PC-9 (cell line): ENCODE results near the gene DPYSL5. TPM values are rescaled to one million over a fixed set of nuclear protein-coding genes. Genes with fewer than 3 reads are reported as not detected.

Experiments
- BruUV-seq: library from RNA; stranded (reverse); fragments of 400-500 nt; replicated peaks from 2 replicates; lab custom pipeline; 2021; lab: Mats Ljungman, UMichigan
- CTCF ChIA-PET: fragments of 300-600 bp; sonication (Branson Sonifier 250); formaldehyde crosslinking; loops from one replicate; lab custom pipeline; 2022; ENCODE audit warnings: antibody characterized with exemption; lab: Charles Lee
- POLR2A ChIA-PET: fragments of 300-600 bp; sonication (Branson Sonifier 250); formaldehyde crosslinking; loops from one replicate; lab custom pipeline; 2022; ENCODE audit warnings: antibody characterized with exemption; ENCODE audit not compliant: unreplicated experiment; lab: Charles Lee
- DNase-seq, 2 experiments: peaks; one replicate each; pipeline versions ENCODE4 v3.0.0 to v3.0.0-alpha.2; 2015 to 2022; ENCODE audit warnings: mixed read lengths in 1 of 2
- H2AFZ ChIP-seq: fragments of 200-600 bp; sonication (generic); 2 replicates; pipeline ENCODE4 v1.8.1; 2017; ENCODE audit warnings: antibody characterized with exemption
- H3F3A ChIP-seq: fragments of 200-600 bp; sonication (generic); 2 replicates; pipeline ENCODE4 v1.8.1; 2017; ENCODE audit warnings: antibody characterized with exemption, mild to moderate bottlenecking, low read depth; ENCODE audit not compliant: insufficient read depth
- H3K27ac ChIP-seq: fragments of 200-600 bp; sonication (generic); 2 replicates; pipeline ENCODE4 v1.6.1; 2016; ENCODE audit warnings: mixed run types
- H3K27me3 ChIP-seq: fragments of 200-600 bp; sonication (generic); 2 replicates; pipeline ENCODE4 v1.6.1; 2016; ENCODE audit warnings: low read depth, mixed run types; ENCODE audit not compliant: insufficient read depth
- H3K36me3 ChIP-seq: fragments of 200-600 bp; sonication (generic); 2 replicates; pipeline ENCODE4 v1.6.1; 2016; ENCODE audit warnings: low read depth, mixed run types
- H3K4me1 ChIP-seq: fragments of 200-600 bp; sonication (generic); replicated peaks from 2 replicates; pipeline ENCODE4 v1.6.1; 2016; ENCODE audit warnings: mixed run types; ENCODE audit not compliant: insufficient read depth
- H3K4me2 ChIP-seq: fragments of 200-600 bp; sonication (generic); 2 replicates; pipeline ENCODE4 v1.6.1; 2017; ENCODE audit warnings: mixed run types
- H3K4me3 ChIP-seq: fragments of 200-600 bp; sonication (generic); 2 replicates; pipeline ENCODE4 v1.6.1; 2016; ENCODE audit warnings: mixed run types
- H3K79me2 ChIP-seq: fragments of 200-600 bp; sonication (generic); 2 replicates; pipeline ENCODE4 v1.6.1; 2017; ENCODE audit warnings: low read depth, mixed run types
- H3K9me2 ChIP-seq: fragments of 200-600 bp; sonication (generic); 2 replicates; pipeline ENCODE4 v1.8.1; 2017; ENCODE audit warnings: mild to moderate bottlenecking; ENCODE audit not compliant: insufficient read depth
- H3K9me3 ChIP-seq: fragments of 200-600 bp; sonication (generic); 2 replicates; pipeline ENCODE4 v1.8.1; 2016; ENCODE audit warnings: low read depth; ENCODE audit not compliant: insufficient read depth
- H4K20me1 ChIP-seq: fragments of 200-600 bp; sonication (generic); 2 replicates; pipeline ENCODE4 v1.8.1; 2017; ENCODE audit not compliant: insufficient read depth
- CTCF ChIP-seq: fragments of 200-600 bp; sonication (generic); conservative IDR thresholded peaks from 2 replicates; pipeline ENCODE4 v1.6.1; 2017; ENCODE audit warnings: mixed run types, antibody characterized with exemption, mild to moderate bottlenecking, moderate library complexity
- EZH2 ChIP-seq: fragments of 200-600 bp; sonication (generic); IDR thresholded peaks from 2 replicates; pipeline ENCODE4 v1.8.0; 2017; ENCODE audit warnings: antibody characterized with exemption, low read depth
- intact Hi-C: fragments of 100-400 bp; cut with micrococcal nuclease; formaldehyde crosslinking; loops from one replicate; pipeline ENCODE4 v1.10.0; 2022; ENCODE audit not compliant: unreplicated experiment
- total RNA-seq: library from RNA; stranded (reverse); gene quantifications from 2 replicates; pipeline ENCODE4 v1.2.3, GENCODE V29; 2021

Gene DPYSL5
- total RNA-seq, 1 experiment from 2014 or later, result not detected

GRCh38 chr2:26997394-26997793, 149.5 kb downstream of the DPYSL5 start:
- Histone ChIP-seq H3K27me3 (no peaks in the 10 kb centered on the region), H3F3A (no peaks in the 10 kb centered on the region; the same call in 1 of the 2 replicates), H3K79me2 (no peaks in the 10 kb centered on the region), H3K4me1 (no peaks in the 10 kb centered on the region), H3K4me3 (no peak overlapping the region), H2AFZ (no peak overlapping the region), H4K20me1 (no peaks in the 10 kb centered on the region), H3K4me2 (no peak overlapping the region), H3K27ac (no peak overlapping the region), H3K9me3 (no peaks in the 10 kb centered on the region), H3K9me2 (no peaks in the 10 kb centered on the region), H3K36me3 (no peaks in the 10 kb centered on the region)
- BruUV-seq, result no TSS peak
- no peak for DNase-seq
- intact Hi-C loops, result no loop called here
- TF ChIP-seq CTCF (no peak), EZH2 (no peak)
- CTCF ChIA-PET, result no interaction called here
- POLR2A ChIA-PET, result no interaction called here

- H4K20me1 ChIP-seq, result no peaks in the 10 kb centered on the region
- no peak for TF ChIP-seq EZH2
- TF ChIP-seq CTCF, result no peak
- H3K79me2 ChIP-seq, result no peaks in the 10 kb centered on the region
- intact Hi-C loops, result no loop called here
- no peak overlapping the region for H3K27ac ChIP-seq
- no peaks in the 10 kb centered on the region for H3K9me2 ChIP-seq
- H2AFZ ChIP-seq, result no peak overlapping the region
- BruUV-seq, result no TSS peak
- H3K27me3 ChIP-seq, result no peaks in the 10 kb centered on the region
- no peaks in the 10 kb centered on the region; the same call in 1 of the 2 replicates for H3F3A ChIP-seq
- H3K4me1 ChIP-seq, result no peaks in the 10 kb centered on the region
- H3K4me3 ChIP-seq, result no peak overlapping the region
- no peak overlapping the region for H3K4me2 ChIP-seq
- POLR2A ChIA-PET, result no interaction called here
- no peaks in the 10 kb centered on the region for H3K9me3 ChIP-seq
- DNase-seq, result no peak
- no peaks in the 10 kb centered on the region for H3K36me3 ChIP-seq
- CTCF ChIA-PET, result no interaction called here
Measured at GRCh38 chr2:26998323-26998722, 150.4 kb downstream of the DPYSL5 start.

Other genes starting within 250 kb of the DPYSL5 start
- gene CIB4, start 206.8 kb upstream of the DPYSL5 start, total RNA-seq, result not detected in 2 replicates
- gene KCNK3, start 155.4 kb upstream of the DPYSL5 start, total RNA-seq, result 0.08 TPM in 1 of 2 replicates, not detected in the other
- gene SLC35F6, start 83.8 kb upstream of the DPYSL5 start, total RNA-seq, result 28.0 and 39.1 TPM in 2 replicates
- 43.6 and 48.8 TPM in 2 replicates for gene CENPA, start 62.1 kb upstream of the DPYSL5 start, total RNA-seq
- 17.1 and 25.2 TPM in 2 replicates for gene MAPRE3, start 122.5 kb downstream of the DPYSL5 start, total RNA-seq
- gene TMEM214, start 184.8 kb downstream of the DPYSL5 start, total RNA-seq, result 60.9 and 65.6 TPM in 2 replicates
- 63.2 and 64.0 TPM in 2 replicates for gene AGBL5, start 203.5 kb downstream of the DPYSL5 start, total RNA-seq
- gene OST4, start 223.5 kb downstream of the DPYSL5 start, total RNA-seq, result 165 and 166 TPM in 2 replicates
- 0.83 and 1.6 TPM in 2 replicates for gene EMILIN1, start 230.5 kb downstream of the DPYSL5 start, total RNA-seq
- 4.4 and 10.4 TPM in 2 replicates for gene KHK, start 238.6 kb downstream of the DPYSL5 start, total RNA-seq